CD4-positive, alpha-beta memory T cell (primary cell): ENCODE results near the gene BRCA2. TPM values are rescaled to one million over a fixed set of nuclear protein-coding genes. Genes with fewer than 3 reads are reported as not detected.

Source experiments
- CTCF ChIA-PET: fragments of 350-600 bp; sonication (Branson Sonifier 250); formaldehyde crosslinking; loops from one replicate; lab custom pipeline; 2021; ENCODE audit warnings: inconsistent platforms; ENCODE audit not compliant: partially characterized antibody; lab: Charles Lee
- POLR2A ChIA-PET: fragments of 350-600 bp; sonication (Branson Sonifier 250); formaldehyde crosslinking; loops from one replicate; lab custom pipeline; 2021; ENCODE audit not compliant: partially characterized antibody; lab: Charles Lee
- DNase-seq, 5 donors: peaks; one replicate each; pipeline versions ENCODE4 v3.0.0 to v3.0.0-alpha.2; 2020 to 2022; ENCODE audit warnings: mixed read lengths in 1 of 5
- H3K27ac ChIP-seq: one replicate; pipeline ENCODE4 v1.7.0; 2013; ENCODE audit warnings: low read depth, low read length
- H3K27me3 ChIP-seq: 2 replicates; pipeline ENCODE4 v1.7.0; 2013; ENCODE audit warnings: mild to moderate bottlenecking, low read length, moderate library complexity; ENCODE audit not compliant: insufficient read depth
- H3K36me3 ChIP-seq: 2 replicates; pipeline ENCODE4 v1.7.0; 2013; ENCODE audit warnings: mild to moderate bottlenecking, low read length, moderate library complexity; ENCODE audit not compliant: insufficient read depth
- H3K4me1 ChIP-seq: 2 replicates; pipeline ENCODE4 v1.7.0; 2013; ENCODE audit warnings: mild to moderate bottlenecking, low read length, moderate library complexity; ENCODE audit not compliant: insufficient read depth
- H3K4me3 ChIP-seq, 2 donors: one replicate each; pipeline ENCODE4 v1.7.0; 2013; ENCODE audit warnings: low read length in 2 of 2, mild to moderate bottlenecking in 1 of 2
- H3K9me3 ChIP-seq, 2 donors: one replicate each; pipeline ENCODE4 v1.7.0; 2013; ENCODE audit warnings: low read length in 2 of 2, control low read depth in 1 of 2; ENCODE audit not compliant: control insufficient read depth in 1 of 2
- H3K27ac Mint-ChIP-seq, 7 donors: one replicate each; pipeline ENCODE4 v1.8.0; 2020 to 2021; ENCODE audit warnings: mixed read lengths in 7 of 7, mild to moderate bottlenecking in 6 of 7, inconsistent platforms in 3 of 7, moderate library complexity in 3 of 7
- H3K27me3 Mint-ChIP-seq, 2 donors: one replicate each; pipeline ENCODE4 v1.8.0; 2020 to 2021; ENCODE audit warnings: mixed read lengths in 2 of 2
- H3K36me3 Mint-ChIP-seq, 2 donors: one replicate each; pipeline ENCODE4 v1.8.0; 2020 to 2021; ENCODE audit warnings: mixed read lengths in 2 of 2, inconsistent platforms in 1 of 2, mild to moderate bottlenecking in 1 of 2
- H3K4me1 Mint-ChIP-seq, 4 donors: one replicate each; pipeline ENCODE4 v1.8.0; 2020 to 2021; ENCODE audit warnings: mixed read lengths in 4 of 4, mild to moderate bottlenecking in 1 of 4
- H3K4me3 Mint-ChIP-seq, 8 donors: one replicate each; pipeline ENCODE4 v1.8.0; 2020 to 2021; ENCODE audit warnings: mixed read lengths in 8 of 8, mild to moderate bottlenecking in 7 of 8, moderate library complexity in 6 of 8, inconsistent platforms in 3 of 8
- H3K9me3 Mint-ChIP-seq, 8 donors: one replicate each; pipeline ENCODE4 v1.8.0; 2020 to 2021; ENCODE audit warnings: mixed read lengths in 8 of 8, mild to moderate bottlenecking in 5 of 8, inconsistent platforms in 3 of 8, moderate library complexity in 1 of 8
- intact Hi-C: fragments of 100-400 bp; cut with micrococcal nuclease; formaldehyde crosslinking; loops from one replicate; pipeline ENCODE4 v1.15.1; 2023
- polyA plus RNA-seq, 2 donors: library from polyadenylated mRNA; unstranded; fragments of 300-500 nt; fragmentation: Illumina TruSeq; gene quantifications; one replicate each; pipeline ENCODE4 v1.2.3, GENCODE V29; 2021
- total RNA-seq, 2 experiments: library from RNA; stranded (reverse); gene quantifications; one replicate each; pipeline ENCODE4 v1.2.3, GENCODE V29; 2021

Gene BRCA2
- total and polyA plus RNA-seq, 4 experiments from 2014 or later, result 0.71 to 3.2 (median 2.6) TPM

GRCh38 chr13:32446773-32447465 lies 131.6 kb downstream of the BRCA2 start:
- no peaks in the 10 kb centered on the region for H3K27me3 Mint-ChIP-seq
- Histone ChIP-seq H3K9me3 (no peaks in the 10 kb centered on the region), H3K4me3 (no peak overlapping the region), H3K4me1 (no peaks in the 10 kb centered on the region), H3K36me3 (no peaks in the 10 kb centered on the region), H3K27ac (no peak overlapping the region), H3K27me3 (no peaks in the 10 kb centered on the region)
- no peak overlapping the region for H3K4me3 Mint-ChIP-seq
- H3K9me3 Mint-ChIP-seq, result peaks cover 0 to 2% (median 0%) of the 10 kb centered on the region in 8 donors
- peaks cover 3 to 6% (median 4%) of the 10 kb centered on the region in 4 donors for H3K4me1 Mint-ChIP-seq
- H3K27ac Mint-ChIP-seq, result peak overlapping the region in 1 of 7 donors; percentile 89
- H3K36me3 Mint-ChIP-seq, result peaks cover 7 to 14% of the 10 kb centered on the region in 2 donors
- ChIA-PET POLR2A (no interaction called here), CTCF (no interaction called here)
- no peak for DNase-seq
- intact Hi-C loops, result no loop called here

DNA sequence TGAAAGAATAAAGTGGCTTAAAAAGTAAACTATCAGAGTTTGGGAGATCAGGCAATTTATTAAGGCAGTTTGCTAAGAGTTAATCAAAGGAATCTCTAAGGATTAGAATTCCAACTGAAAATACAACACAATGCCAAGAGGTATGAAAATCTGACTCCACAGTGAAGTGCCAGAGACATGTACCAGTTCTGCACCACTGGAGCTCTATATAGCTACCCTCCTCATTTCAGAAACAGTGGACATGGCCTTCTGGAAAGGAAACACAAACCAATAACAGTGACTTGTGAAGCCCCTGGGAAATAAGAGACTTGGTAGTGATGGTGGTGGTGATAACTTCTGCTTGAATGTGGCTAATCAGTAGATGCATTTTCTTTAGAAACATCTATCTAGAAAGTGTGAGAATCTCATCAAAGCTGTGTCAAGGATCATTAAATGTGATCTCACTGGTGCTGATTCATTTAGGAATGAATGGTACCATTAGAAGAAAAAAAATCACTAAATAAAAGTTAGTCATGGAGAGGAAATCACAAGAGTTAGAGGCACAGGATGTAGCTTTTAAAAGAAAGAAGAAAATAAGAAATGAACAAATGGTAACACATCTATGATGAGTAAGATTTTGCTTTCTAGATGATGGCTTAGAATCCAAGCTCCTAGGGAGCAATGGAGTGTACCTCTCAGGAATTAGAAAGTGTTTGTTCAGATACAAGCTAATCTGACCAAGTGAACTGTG lies 132.8 kb downstream of the BRCA2 start:
- POLR2A ChIA-PET, result no interaction called here
- CTCF ChIA-PET, result interaction anchor here (0.9 to 1.1 kb wide), 2 partner anchors 9 to 54 kb away, joined by 3 to 4 read pairs; no protein-coding TSS in a partner anchor
- peaks cover 0 to 5% (median 0%) of the 10 kb centered on the region in 8 donors for H3K9me3 Mint-ChIP-seq
- peaks cover under 1 to 6% (median 1%) of the 10 kb centered on the region in 4 donors for H3K4me1 Mint-ChIP-seq
- H3K27ac ChIP-seq, result no peak overlapping the region
- H3K36me3 ChIP-seq, result no peaks in the 10 kb centered on the region
- intact Hi-C loops, result no loop called here
- no peak overlapping the region for H3K27ac Mint-ChIP-seq
- no peaks in the 10 kb centered on the region for H3K9me3 ChIP-seq
- no peak overlapping the region for H3K4me3 ChIP-seq
- no peaks in the 10 kb centered on the region for H3K27me3 Mint-ChIP-seq
- H3K4me3 Mint-ChIP-seq, result no peak overlapping the region
- H3K4me1 ChIP-seq, result no peaks in the 10 kb centered on the region
- H3K27me3 ChIP-seq, result no peaks in the 10 kb centered on the region
- no peak for DNase-seq
- H3K36me3 Mint-ChIP-seq, result peaks cover 3 to 16% of the 10 kb centered on the region in 2 donors

DNA sequence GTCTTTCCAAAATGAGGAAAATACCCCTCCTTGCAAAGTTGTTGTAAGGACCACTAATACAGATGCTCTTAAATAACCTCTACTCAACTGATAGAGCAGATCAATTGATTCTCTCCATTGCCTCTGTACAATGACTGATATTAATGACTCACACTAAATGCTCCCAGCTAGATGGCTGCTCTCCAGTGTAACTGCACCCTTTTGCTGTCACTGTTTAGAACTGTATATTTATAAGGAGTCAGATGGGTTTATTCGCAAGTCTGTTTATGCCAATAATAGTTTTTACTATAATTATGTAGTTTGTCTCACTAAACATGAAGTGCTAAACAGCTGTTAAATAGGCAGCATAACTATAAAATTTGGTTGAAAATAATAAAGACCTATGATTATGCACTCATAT lies 133.7 kb downstream of the BRCA2 start:
- no peaks in the 10 kb centered on the region for H3K9me3 ChIP-seq
- H3K36me3 ChIP-seq, result no peaks in the 10 kb centered on the region
- ChIA-PET POLR2A (no interaction called here), CTCF (interaction anchor here (0.9 kb wide), 1 partner anchor 54 kb away, joined by 3 read pairs; no protein-coding TSS in a partner anchor)
- no peaks in the 10 kb centered on the region for H3K27me3 ChIP-seq
- H3K36me3 Mint-ChIP-seq, result peaks cover 8 to 21% of the 10 kb centered on the region in 2 donors
- H3K27ac ChIP-seq, result no peak overlapping the region
- no peaks in the 10 kb centered on the region for H3K4me1 ChIP-seq
- no peak overlapping the region for H3K4me3 Mint-ChIP-seq
- H3K4me1 Mint-ChIP-seq, result peaks cover 0 to 6% (median 0%) of the 10 kb centered on the region in 4 donors
- intact Hi-C loops, result no loop called here
- H3K9me3 Mint-ChIP-seq, result peaks cover 0 to 5% (median 0%) of the 10 kb centered on the region in 8 donors
- no peak overlapping the region for H3K4me3 ChIP-seq
- no peak for DNase-seq
- no peak overlapping the region for H3K27ac Mint-ChIP-seq
- H3K27me3 Mint-ChIP-seq, result no peaks in the 10 kb centered on the region

Other genes with a start within 250 kb of the BRCA2 start
- not detected for gene ZAR1L, start 145 bp upstream of the BRCA2 start, total RNA-seq
- not detected for gene ZAR1L, start 145 bp upstream of the BRCA2 start, polyA plus RNA-seq
- gene N4BP2L1, start 112.6 kb downstream of the BRCA2 start, total RNA-seq, result 10 to 100 TPM; 51.6 to 51.9 TPM
- 10 to 100 TPM; 43.3 to 80.1 TPM for gene N4BP2L1, start 112.6 kb downstream of the BRCA2 start, polyA plus RNA-seq
- gene N4BP2L2, start 223.3 kb downstream of the BRCA2 start, total RNA-seq, result 100 to 1,000 TPM; 337 to 351 TPM
- 100 to 1,000 TPM; 144 to 149 TPM for gene N4BP2L2, start 223.3 kb downstream of the BRCA2 start, polyA plus RNA-seq